Measurements from ENCODE around the gene MMP23B.
"Not testable (repeated sequence)": the region's sequence is repeated elsewhere in the genome, so short reads cannot be mapped to it uniquely, and the experiment has no call there.

Gene MMP23B

GRCh38 chr1:1629430-1630190 lies 2.4 kb upstream of the MMP23B start:
- peak; percentile 46 to 56 for DNase-seq (ENCODE audit: low read depth in 1 of 2, low spot score in 1 of 2)

- peak; percentile 82 to 90 for DNase-seq (ENCODE audit: low read depth in 1 of 2, low spot score in 1 of 2)
Measured at GRCh38 chr1:1630191-1630964, 1.6 kb upstream of the MMP23B start.

- DNase-seq (ENCODE audit: low read depth in 1 of 2, low spot score in 1 of 2) = no peak
Measured at GRCh38 chr1:1630965-1631781, 800 bp upstream of the MMP23B start.

GRCh38 chr1:1633409-1633808 lies 1.4 kb downstream of the MMP23B start:
- not testable (repeated sequence) for DNase-seq (ENCODE audit: low read depth in 1 of 2, low spot score in 1 of 2)

- DNase-seq (ENCODE audit: low read depth in 1 of 2, low spot score in 1 of 2) = not testable (repeated sequence)
Measured at GRCh38 chr1:1634613-1635012, 2.6 kb downstream of the MMP23B start.

GRCh38 chr1:1636621-1637478 lies 4.9 kb downstream of the MMP23B start:
- not testable (repeated sequence) for DNase-seq (ENCODE audit: low read depth in 1 of 2, low spot score in 1 of 2)

GRCh38 chr1:1637479-1637875 lies 5.5 kb downstream of the MMP23B start:
- not testable (repeated sequence) for DNase-seq (ENCODE audit: low read depth in 1 of 2, low spot score in 1 of 2)

GRCh38 chr1:1638528-1638927 lies 6.6 kb downstream of the MMP23B start:
- not testable (repeated sequence) for DNase-seq (ENCODE audit: low read depth in 1 of 2, low spot score in 1 of 2)

- DNase-seq (ENCODE audit: low read depth in 1 of 2, low spot score in 1 of 2) = not testable (repeated sequence)
Measured at GRCh38 chr1:1639368-1639767, 7.4 kb downstream of the MMP23B start.

GRCh38 chr1:1640081-1640480 lies 8.1 kb downstream of the MMP23B start:
- DNase-seq (ENCODE audit: low read depth in 1 of 2, low spot score in 1 of 2) = not testable (repeated sequence)

GRCh38 chr1:1640711-1641461 lies 8.9 kb downstream of the MMP23B start:
- not testable (repeated sequence) for DNase-seq (ENCODE audit: low read depth in 1 of 2, low spot score in 1 of 2)

- DNase-seq (ENCODE audit: low read depth in 1 of 2, low spot score in 1 of 2) = not testable (repeated sequence)
Measured at GRCh38 chr1:1646326-1646725, 14.4 kb downstream of the MMP23B start.

- not testable (repeated sequence) for DNase-seq (ENCODE audit: low read depth in 1 of 2, low spot score in 1 of 2)
Measured at GRCh38 chr1:1647567-1648241, 15.7 kb downstream of the MMP23B start.

GRCh38 chr1:1648265-1648664 lies 16.3 kb downstream of the MMP23B start:
- DNase-seq (ENCODE audit: low read depth in 1 of 2, low spot score in 1 of 2) = not testable (repeated sequence)

GRCh38 chr1:1658583-1659549 lies 26.9 kb downstream of the MMP23B start, which contains the start of gene CDK11B:
TSS of gene CDK11B (minus strand) at chr1:1659004. CDS start at chr1:1657485, 1,519 bp downstream.
- peak; percentile 92 to 98 for DNase-seq (ENCODE audit: low read depth in 1 of 2, low spot score in 1 of 2)

- not testable (repeated sequence) for DNase-seq (ENCODE audit: low read depth in 1 of 2, low spot score in 1 of 2)
Measured at GRCh38 chr1:1662392-1662791, 30.4 kb downstream of the MMP23B start.

GRCh38 chr1:1662830-1663560 lies 31.0 kb downstream of the MMP23B start:
- DNase-seq (ENCODE audit: low read depth in 1 of 2, low spot score in 1 of 2) = not testable (repeated sequence)

Data from activated T-helper 1 cell treated with anti-CD3 and anti-CD28 coated beads, Interleukin-2, amount 50 U/mL, for 16 hours (primary cell).